H1 (cell line): Measurements from ENCODE around the gene HUWE1. TPM values are rescaled to one million over a fixed set of nuclear protein-coding genes. Genes with fewer than 3 reads are reported as not detected.

Experiments used
- CTCF ChIA-PET: fragments of 300-600 bp; sonication (Branson Sonifier 250); formaldehyde crosslinking; loops from one replicate; lab custom pipeline; 2021; ENCODE audit not compliant: partially characterized antibody; lab: Charles Lee
- POLR2A ChIA-PET: fragments of 300-600 bp; sonication (Branson Sonifier 250); formaldehyde crosslinking; loops from one replicate; lab custom pipeline; 2021; ENCODE audit warnings: inconsistent platforms; ENCODE audit not compliant: partially characterized antibody; lab: Charles Lee
- DNase-seq, 2 experiments: peaks; one replicate each; pipeline versions ENCODE4 v3.0.0 to v3.0.0-alpha.2; 2010 to 2022; ENCODE audit warnings: low spot score in 2 of 2, low read depth in 1 of 2, mixed read lengths in 1 of 2
- FAIRE-seq: peaks from 2 replicates; lab custom pipeline; 2011; peaks lifted over from hg19 to GRCh38; lab: Jason Lieb, UNC
- H2AFZ ChIP-seq: 2 replicates; pipeline ENCODE4 v1.8.1; 2012; ENCODE audit warnings: low read length, inconsistent platforms
- H2AK5ac ChIP-seq: 2 replicates; pipeline ENCODE4 v1.6.1; 2013; ENCODE audit warnings: low read depth, low read length
- H2BK120ac ChIP-seq: replicated peaks from 2 replicates; pipeline ENCODE3; 2013; ENCODE audit warnings: low read depth, low read length, inconsistent platforms
- H2BK12ac ChIP-seq: 2 replicates; pipeline ENCODE4 v1.6.1; 2013; ENCODE audit warnings: low read depth, low read length
- H2BK15ac ChIP-seq: 2 replicates; pipeline ENCODE4 v1.6.1; 2013; ENCODE audit warnings: low read length
- H2BK20ac ChIP-seq: 2 replicates; pipeline ENCODE4 v1.6.1; 2013; ENCODE audit warnings: low read length
- H2BK5ac ChIP-seq: 2 replicates; pipeline ENCODE4 v1.6.1; 2013; ENCODE audit warnings: low read depth, low read length
- H3K14ac ChIP-seq: 2 replicates; pipeline ENCODE4 v1.6.1; 2013; ENCODE audit warnings: inconsistent platforms; ENCODE audit not compliant: insufficient read length
- H3K18ac ChIP-seq: 2 replicates; pipeline ENCODE4 v1.6.1; 2013; ENCODE audit warnings: low read length; ENCODE audit errors: extremely low read depth
- H3K23ac ChIP-seq: 2 replicates; pipeline ENCODE4 v1.6.1; 2013; ENCODE audit warnings: inconsistent platforms; ENCODE audit not compliant: insufficient read length
- H3K23me2 ChIP-seq: 2 replicates; pipeline ENCODE4 v1.6.1; 2013; ENCODE audit warnings: low read depth, low read length
- H3K27ac ChIP-seq: 2 replicates; pipeline ENCODE4 v1.6.1; 2011; ENCODE audit warnings: low read depth, low read length, inconsistent platforms
- H3K27me3 ChIP-seq, 4 experiments: replicated peaks in 1 of 4; 1 replicate in 1 of 4; 2 replicates in 3 of 4; pipeline versions ENCODE4 v1.6.1 to v1.8.1; 2011 to 2013; ENCODE audit warnings: low read length in 3 of 4, mild to moderate bottlenecking in 3 of 4, inconsistent platforms in 2 of 4, mixed read lengths in 2 of 4, moderate library complexity in 1 of 4; ENCODE audit not compliant: control insufficient read depth in 3 of 4, insufficient read depth in 3 of 4; ENCODE audit errors: extremely low read depth in 1 of 4
- H3K36me3 ChIP-seq, 4 experiments: 2 replicates each; pipeline versions ENCODE4 v1.6.1 to v1.8.1; 2011 to 2013; ENCODE audit warnings: mild to moderate bottlenecking in 4 of 4, low read length in 3 of 4, moderate library complexity in 2 of 4, control low read depth in 1 of 4, inconsistent platforms in 1 of 4; ENCODE audit not compliant: insufficient read depth in 4 of 4, control insufficient read depth in 2 of 4
- H3K4ac ChIP-seq: replicated peaks from 2 replicates; pipeline ENCODE3; 2013; ENCODE audit warnings: low read length, low read depth, mixed read lengths, inconsistent platforms; ENCODE audit not compliant: insufficient read length
- H3K4me1 ChIP-seq, 4 experiments: replicated peaks in 1 of 4; 1 replicate in 1 of 4; 2 replicates in 3 of 4; pipeline versions ENCODE4 v1.6.1 to v1.8.1; 2011 to 2013; ENCODE audit warnings: low read length in 3 of 4, inconsistent platforms in 2 of 4, mixed read lengths in 1 of 4; ENCODE audit not compliant: insufficient read depth in 4 of 4, control insufficient read depth in 3 of 4
- H3K4me2 ChIP-seq, 2 experiments: 2 replicates each; pipeline versions ENCODE4 v1.6.1 to v1.8.1; 2011 to 2013; ENCODE audit warnings: low read depth in 2 of 2, low read length in 2 of 2, control low read depth in 1 of 2, inconsistent platforms in 1 of 2, mild to moderate bottlenecking in 1 of 2; ENCODE audit not compliant: insufficient read depth in 1 of 2
- H3K4me3 ChIP-seq, 4 experiments: fragments of 200-600, 300-600 bp in 1 of 4; sonication (generic), shearing (Covaris generic), sonication (Bioruptor Twin) in 1 of 4; 2 replicates each; pipeline versions ENCODE4 v1.5.1 to v1.8.1; 2011 to 2016; ENCODE audit warnings: low read length in 4 of 4, low read depth in 3 of 4, control low read depth in 2 of 4, inconsistent platforms in 2 of 4, mild to moderate bottlenecking in 2 of 4, mixed read lengths in 1 of 4, moderate library complexity in 1 of 4; ENCODE audit not compliant: insufficient read depth in 2 of 4; ENCODE audit errors: extremely low read depth in 1 of 4
- H3K56ac ChIP-seq: replicated peaks from 2 replicates; pipeline ENCODE3; 2013; ENCODE audit warnings: low read depth, mild to moderate bottlenecking, mixed read lengths, low read length, inconsistent platforms; ENCODE audit not compliant: insufficient read length
- H3K79me1 ChIP-seq: 2 replicates; pipeline ENCODE4 v1.6.1; 2013; ENCODE audit warnings: low read depth, low read length, control low read depth
- H3K79me2 ChIP-seq, 2 experiments: 2 replicates each; pipeline versions ENCODE4 v1.6.1 to v1.8.1; 2012 to 2013; ENCODE audit warnings: low read length in 2 of 2, mild to moderate bottlenecking in 2 of 2, inconsistent platforms in 1 of 2; ENCODE audit not compliant: insufficient read depth in 2 of 2, control insufficient read depth in 1 of 2
- H3K9ac ChIP-seq, 4 experiments: replicated peaks in 1 of 4; 1 replicate in 1 of 4; 2 replicates in 3 of 4; pipeline versions ENCODE4 v1.6.1 to v1.8.1; 2011 to 2013; ENCODE audit warnings: low read depth in 3 of 4, low read length in 3 of 4, control low read depth in 2 of 4, mild to moderate bottlenecking in 2 of 4, moderate library complexity in 2 of 4, inconsistent platforms in 1 of 4; ENCODE audit errors: extremely low read depth in 1 of 4
- H3K9me3 ChIP-seq, 2 experiments: 2 replicates each; pipeline versions ENCODE4 v1.6.1 to v1.8.1; 2012 to 2013; ENCODE audit warnings: mild to moderate bottlenecking in 2 of 2, moderate library complexity in 2 of 2, control low read depth in 1 of 2, inconsistent platforms in 1 of 2, low read depth in 1 of 2, low read length in 1 of 2, mixed read lengths in 1 of 2; ENCODE audit not compliant: insufficient read depth in 2 of 2
- H4K20me1 ChIP-seq, 2 experiments: replicated peaks in 1 of 2; 2 replicates each; pipeline versions ENCODE3 to v1.8.1; 2011 to 2013; ENCODE audit warnings: inconsistent platforms in 2 of 2, low read length in 2 of 2, mild to moderate bottlenecking in 1 of 2; ENCODE audit not compliant: insufficient read depth in 2 of 2, control insufficient read depth in 1 of 2
- H4K5ac ChIP-seq: 2 replicates; pipeline ENCODE4 v1.6.1; 2013; ENCODE audit warnings: low read length, low read depth, mixed read lengths, inconsistent platforms; ENCODE audit not compliant: insufficient read length
- H4K8ac ChIP-seq: 2 replicates; pipeline ENCODE4 v1.8.0; 2013; ENCODE audit warnings: mild to moderate bottlenecking, moderate library complexity, low read length, inconsistent platforms; ENCODE audit not compliant: insufficient read depth; ENCODE audit errors: extremely low read depth
- H4K91ac ChIP-seq: replicated peaks from 2 replicates; pipeline ENCODE3; 2013; ENCODE audit warnings: low read length, mixed read lengths, inconsistent platforms; ENCODE audit not compliant: insufficient read length
- GABPA ChIP-seq: IDR thresholded peaks from 2 replicates; pipeline ENCODE4 v1.6.1; 2011; ENCODE audit warnings: mild to moderate bottlenecking, low read length, moderate library complexity, borderline replicate concordance; ENCODE audit not compliant: insufficient read depth
- RAD21 ChIP-seq, 2 experiments: IDR thresholded peaks in 1 of 2; conservative IDR thresholded peaks in 1 of 2; 2 replicates each; pipeline ENCODE4 v1.6.1; 2011; ENCODE audit warnings: low read depth in 2 of 2, low read length in 2 of 2, improper control_type of control experiment in 1 of 2, inconsistent platforms in 1 of 2, mild to moderate bottlenecking in 1 of 2, moderate library complexity in 1 of 2
- WGBS, 2 experiments: shearing (Covaris generic) in 1 of 2; methylation state at CpG; one replicate each; pipeline versions ENCODE4 v1.1.6 to v1.1.7; 2013 to 2015; ENCODE audit warnings: low lambda C conversion rate in 2 of 2, mixed read lengths in 2 of 2, inconsistent platforms in 1 of 2, low coverage in 1 of 2, missing lambda C conversion rate in 1 of 2; ENCODE audit not compliant: insufficient replicate concordance in 2 of 2, insufficient coverage in 1 of 2, insufficient read length in 1 of 2; ENCODE audit errors: extremely low coverage in 1 of 2, missing lambda C conversion rate in 1 of 2; 5-methylcytosine and 5-hydroxymethylcytosine counted together
- polyA plus RNA-seq, 7 experiments: library from polyadenylated mRNA; depleted of rRNA in 3 of 7; stranded (reverse) in 5 of 7; unstranded in 2 of 7; fragments of >200 nt in 5 of 7; fragments of 200-250 nt in 2 of 7; gene quantifications; 1 replicate in 5 of 7; 2 replicates in 1 of 7; 4 replicates in 1 of 7; pipeline versions ENCODE4 v1.2.1 to v1.2.3, GENCODE V29; 2011 to 2013; ENCODE audit warnings: missing spikeins in 2 of 7, mixed read lengths in 2 of 7
- total RNA-seq: library from RNA; stranded (reverse); fragmentation: NEBNext Ultra II Directional; extraction: Animal tissue kit (Norgen Biotek cat#: 25700); gene quantifications from 2 replicates; pipeline ENCODE4 v1.2.1, GENCODE V29; 2021

HUWE1 gene
- total and polyA plus RNA-seq, 2 of the 8 experiments (the other 6 are each of a cell fraction or from before 2014, with no cell fraction given): 114 to 252 TPM

- Histone ChIP-seq H3K4me1 (peaks cover 0 to 2% (median 0%) of the 10 kb centered on the region in 4 experiments; a peak in 1 of 7 replicates), H3K4ac (no peak overlapping the region), H3K27me3 (no peaks in the 10 kb centered on the region), H2BK12ac (no peak overlapping the region), H3K4me3 (no peak overlapping the region), H4K91ac (no peak overlapping the region), H3K14ac (no peak overlapping the region), H2AK5ac (no peak overlapping the region), H2BK15ac (no peak overlapping the region), H3K9me3 (no peaks in the 10 kb centered on the region), H2BK20ac (no peak overlapping the region), H3K36me3 (no peaks in the 10 kb centered on the region), H4K5ac (no peak overlapping the region), H3K79me1 (no peaks in the 10 kb centered on the region), H4K20me1 (no peaks in the 10 kb centered on the region), H3K4me2 (no peak overlapping the region), H3K27ac (no peak overlapping the region)
- CTCF ChIA-PET: interaction anchor here (1.4 kb wide), 1 partner anchor 36 kb away, joined by 4 read pairs; no protein-coding TSS in a partner anchor
- no peak for FAIRE-seq
- no peak for DNase-seq
- no peak for TF ChIP-seq GABPA
- peak in 1 of 2 experiments; percentile 9; a peak in 1 of 4 replicates for TF ChIP-seq RAD21 (IDR thresholded peaks at IDR 0.05 in 1 of 2, conservative IDR thresholded peaks at IDR 0.05 in 1 of 2; ENCODE audit: low read depth in 2 of 2, low read length in 2 of 2)
- TF ChIP-seq, all 59 proteins: peak for 1
- Histone ChIP-seq H3K23ac (no peak overlapping the region), H2BK120ac (no peak overlapping the region), H3K9ac (no peak overlapping the region), H3K79me2 (no peaks in the 10 kb centered on the region), H4K8ac (no peak overlapping the region), H3K18ac (no peak overlapping the region), H2BK5ac (no peak overlapping the region), H3K23me2 (no peaks in the 10 kb centered on the region), H3K56ac (no peak overlapping the region), H2AFZ (no peak overlapping the region)
- POLR2A ChIA-PET: interaction anchor here (8.1 kb wide), 1 partner anchor 30 kb away, joined by 45 read pairs; the partner anchor contains the start of gene HUWE1
- 62% methylated on average over 2 of the region's 4 CpGs; no CpG with 5 or more reads in 1 of the 2 experiments for WGBS, 2 experiments
Measured at GRCh38 chrX:53714580-53715345, 28.2 kb upstream of the HUWE1 start.
